ENCODE data around the gene TNIK. TPM values are rescaled to one million over a fixed set of nuclear protein-coding genes. Genes with fewer than 3 reads are reported as not detected.
A peak's percentile ranks its signal among the peaks of the same experiment; 100 is the strongest.
"Not testable (repeated sequence)": the region's sequence is repeated elsewhere in the genome, so short reads cannot be mapped to it uniquely, and the experiment has no call there.

TNIK gene
- total RNA-seq, 1 donor from 2014 or later = 38.1 TPM

GRCh38 chr3:171245796-171246765 lies 214.1 kb downstream of the TNIK start:
- H3K36me3 Mint-ChIP-seq = no peaks in the 10 kb centered on the region
- H3K4me3 Mint-ChIP-seq = no peak overlapping the region
- no peak overlapping the region for H3K27ac Mint-ChIP-seq
- TF ChIP-seq CTCF (conservative IDR thresholded peaks at IDR 0.05) = no peak
- H3K9me3 Mint-ChIP-seq = peaks cover 4% of the 10 kb centered on the region
- H3K4me1 Mint-ChIP-seq (ENCODE audit: unreplicated experiment) = no peaks in the 10 kb centered on the region
- peaks cover 5% of the 10 kb centered on the region for H3K27me3 Mint-ChIP-seq
- DNase-seq (ENCODE audit: extremely low spot score, unreplicated experiment) = no peak

- Mint-ChIP-seq H3K27ac (peak overlapping the region; percentile 67), H3K9me3 (peaks cover 4% of the 10 kb centered on the region), H3K27me3 (no peaks in the 10 kb centered on the region), H3K4me1 (ENCODE audit: unreplicated experiment) (peaks cover 13% of the 10 kb centered on the region), H3K4me3 (no peak overlapping the region), H3K36me3 (no peaks in the 10 kb centered on the region)
- no peak for TF ChIP-seq CTCF (conservative IDR thresholded peaks at IDR 0.05)
- DNase-seq (ENCODE audit: extremely low spot score, unreplicated experiment) = no peak
Observed at GRCh38 chr3:171242951-171243350, 217.3 kb downstream of the TNIK start.

- Mint-ChIP-seq H3K4me1 (ENCODE audit: unreplicated experiment) (peaks cover 14% of the 10 kb centered on the region), H3K27ac (no peak overlapping the region), H3K9me3 (peaks cover 4% of the 10 kb centered on the region), H3K36me3 (no peaks in the 10 kb centered on the region), H3K4me3 (no peak overlapping the region), H3K27me3 (no peaks in the 10 kb centered on the region)
- no peak for TF ChIP-seq CTCF (conservative IDR thresholded peaks at IDR 0.05)
- DNase-seq (ENCODE audit: extremely low spot score, unreplicated experiment) = no peak
Observed at GRCh38 chr3:171242170-171242569, 218.0 kb downstream of the TNIK start.

GRCh38 chr3:171241655-171242054 lies 218.6 kb downstream of the TNIK start:
- H3K4me3 Mint-ChIP-seq; DNase-seq (ENCODE audit: extremely low spot score, unreplicated experiment); H3K9me3 Mint-ChIP-seq; H3K36me3 Mint-ChIP-seq; H3K27ac Mint-ChIP-seq; H3K27me3 Mint-ChIP-seq: not testable (repeated sequence)
- peaks cover 19% of the 10 kb centered on the region for H3K4me1 Mint-ChIP-seq (ENCODE audit: unreplicated experiment)

- Mint-ChIP-seq H3K36me3 (no peaks in the 10 kb centered on the region), H3K4me1 (ENCODE audit: unreplicated experiment) (peaks cover 28% of the 10 kb centered on the region), H3K9me3 (peaks cover 4% of the 10 kb centered on the region), H3K27me3 (peaks cover 5% of the 10 kb centered on the region), H3K27ac (no peak overlapping the region), H3K4me3 (no peak overlapping the region)
- TF ChIP-seq CTCF (conservative IDR thresholded peaks at IDR 0.05) = no peak
- DNase-seq (ENCODE audit: extremely low spot score, unreplicated experiment) = no peak
Observed at GRCh38 chr3:171240504-171240835, 219.7 kb downstream of the TNIK start.

- Mint-ChIP-seq H3K4me1 (ENCODE audit: unreplicated experiment) (peaks cover 28% of the 10 kb centered on the region), H3K4me3 (no peak overlapping the region), H3K36me3 (no peaks in the 10 kb centered on the region), H3K27ac (no peak overlapping the region), H3K9me3 (peaks cover 4% of the 10 kb centered on the region), H3K27me3 (peaks cover 5% of the 10 kb centered on the region)
- no peak for TF ChIP-seq CTCF (conservative IDR thresholded peaks at IDR 0.05)
- no peak for DNase-seq (ENCODE audit: extremely low spot score, unreplicated experiment)
Observed at GRCh38 chr3:171239757-171240503, 220.3 kb downstream of the TNIK start.
